ENCODE results near the gene KLC4. TPM values are rescaled to one million over a fixed set of nuclear protein-coding genes. Genes with fewer than 3 reads are reported as not detected.

Gene KLC4
- total and polyA plus RNA-seq, 9 of the 15 experiments (the other 6 are each of a cell fraction or from before 2014, with no cell fraction given) = 1.7 to 16.2 (median 7.7) TPM

- TF ChIP-seq CTCFL (IDR thresholded peaks at IDR 0.05; ENCODE audit: borderline replicate concordance, insufficient read depth, low read depth, low read length, poor library complexity, severe bottlenecking) (peak; percentile 12), BACH1 (tag; IDR thresholded peaks at IDR 0.05) (no peak), IFI16 (CRISPR knock-in tag; IDR thresholded peaks at IDR 0.05) (no peak), EZH2 (IDR thresholded peaks at IDR 0.05; ENCODE audit: borderline replicate concordance, low read depth, low read length) (no peak), CBFB (CRISPR knock-in tag; IDR thresholded peaks at IDR 0.05) (no peak), POLR3G (IDR thresholded peaks at IDR 0.05; ENCODE audit: extremely low read depth, insufficient read length, insufficient replicate concordance) (no peak), ZFPM2 (CRISPR knock-in tag; IDR thresholded peaks at IDR 0.05) (peak; percentile 80), MLLT1 (IDR thresholded peaks at IDR 0.05) (peak; percentile 37 to 65; a peak in 2 of 4 replicates), ETS1 (conservative IDR thresholded peaks at IDR 0.05; ENCODE audit: control insufficient read depth, low read depth, low read length) (peak; percentile 93), SMARCC2 (IDR thresholded peaks at IDR 0.05; ENCODE audit: low read depth) (no peak), MEF2D (tag; conservative IDR thresholded peaks at IDR 0.05; ENCODE audit: low read depth) (no peak), SETDB1 (IDR thresholded peaks at IDR 0.05; ENCODE audit: low read length) (no peak), TRIM25 (IDR thresholded peaks at IDR 0.05; ENCODE audit: borderline replicate concordance) (no peak), ZNF217 (CRISPR knock-in tag; IDR thresholded peaks at IDR 0.05) (no peak), ZNF512 (tag; IDR thresholded peaks at IDR 0.05) (no peak), RNF2 (IDR thresholded peaks at IDR 0.05) (peak; percentile 80; the same call in 1 of the 2 replicates), KAT2B (IDR thresholded peaks at IDR 0.05; ENCODE audit: low read depth, low read length) (no peak), PTTG1 (tag; IDR thresholded peaks at IDR 0.05; ENCODE audit: low read depth) (no peak), TCF3 (CRISPR knock-in tag; IDR thresholded peaks at IDR 0.05) (peak; percentile 15; the same call in 1 of the 2 replicates), ZNF551 (CRISPR knock-in tag; IDR thresholded peaks at IDR 0.05) (no peak), ZNF212 (CRISPR knock-in tag; IDR thresholded peaks at IDR 0.05) (peak; percentile 91)
These were observed 5.8 kb upstream of the KLC4 start, which contains the start of gene CUL7 (continued) for GRCh38 chr6:43053545-43054205.
